Measurements from ENCODE around the gene ULBP1. TPM values are rescaled to one million over a fixed set of nuclear protein-coding genes. Genes with fewer than 3 reads are reported as not detected.
"Not testable (repeated sequence)": the region's sequence is repeated elsewhere in the genome, so short reads cannot be mapped to it uniquely, and the experiment has no call there.

ULBP1 gene
- total RNA-seq, 2 experiments from 2014 or later, result 0.08 to 0.14 TPM

GRCh38 chr6:149925253-149925973 is 38.3 kb upstream of the ULBP1 start:
- DNase-seq (peak in 2 of 14 experiments; percentile 7 to 25), ATAC-seq (ENCODE audit: poor library complexity) (no peak)
- H3K36me3 Mint-ChIP-seq (ENCODE audit: low read depth), result no peaks in the 10 kb centered on the region
- peaks cover 93% of the 10 kb centered on the region for H3K27me3 Mint-ChIP-seq
- no peaks in the 10 kb centered on the region for H3K9me3 Mint-ChIP-seq
- ChIA-PET POLR2A (no interaction called here), CTCF (interaction anchor here (2.2 kb wide), 1 partner anchor 91 kb away, joined by 6 read pairs; no protein-coding TSS in a partner anchor)
- Histone ChIP-seq H3K4me1 (ENCODE audit: insufficient read depth, low read length) (peaks cover 31% of the 10 kb centered on the region), H3K27me3 (ENCODE audit: control insufficient read depth in 1 of 2, insufficient read depth in 2 of 2, low read length in 2 of 2) (peaks cover 61 to 80% of the 10 kb centered on the region in 2 experiments), H3K27ac (ENCODE audit: low read depth in 1 of 2, low read length in 2 of 2) (no peak overlapping the region), H3K36me3 (ENCODE audit: insufficient read depth, low read length) (no peaks in the 10 kb centered on the region), H3K4me3 (ENCODE audit: low read length) (peak overlapping the region; percentile 22), H3K9me3 (ENCODE audit: control insufficient read depth in 1 of 2, insufficient read depth in 1 of 2, low read length in 2 of 2) (peaks cover 0 to 20% of the 10 kb centered on the region in 2 experiments)
- intact Hi-C loops (cut with DNase I, micrococcal nuclease), result loop anchor here (5.0 to 10.0 kb wide), 2 partner anchors 201 to 358 kb away; partner anchors contain the start of gene GINM1 (in 1 of the 2)
- peak overlapping the region; percentile 64 for H3K4me3 Mint-ChIP-seq
- TF ChIP-seq CTCF (IDR thresholded peaks at IDR 0.05), result no peak
- H3K4me1 Mint-ChIP-seq (ENCODE audit: low read depth), result peaks cover 27% of the 10 kb centered on the region
- no peak overlapping the region for H3K27ac Mint-ChIP-seq

- peak; percentile 60 for TF ChIP-seq CTCF (IDR thresholded peaks at IDR 0.05)
- no peaks in the 10 kb centered on the region for H3K9me3 Mint-ChIP-seq
- peaks cover 31% of the 10 kb centered on the region for H3K4me1 ChIP-seq (ENCODE audit: insufficient read depth, low read length)
- H3K27me3 Mint-ChIP-seq, result peaks cover 93% of the 10 kb centered on the region
- H3K27ac ChIP-seq (ENCODE audit: low read depth in 1 of 2, low read length in 2 of 2), result no peak overlapping the region
- POLR2A ChIA-PET, result no interaction called here
- H3K27me3 ChIP-seq (ENCODE audit: control insufficient read depth in 1 of 2, insufficient read depth in 2 of 2, low read length in 2 of 2), result peaks cover 61 to 83% of the 10 kb centered on the region in 2 experiments
- DNase-seq, result peak; percentile 48 to 81 (median 64)
- intact Hi-C loops (cut with DNase I, micrococcal nuclease), result loop anchor here (1.0 to 10.0 kb wide), 3 partner anchors 92 to 359 kb away; partner anchors contain the start of gene GINM1 (in 1 of the 2)
- H3K36me3 Mint-ChIP-seq (ENCODE audit: low read depth), result no peaks in the 10 kb centered on the region
- H3K36me3 ChIP-seq (ENCODE audit: insufficient read depth, low read length), result no peaks in the 10 kb centered on the region
- no peak overlapping the region for H3K4me3 Mint-ChIP-seq
- H3K27ac Mint-ChIP-seq, result no peak overlapping the region
- ATAC-seq (ENCODE audit: poor library complexity), result peak; percentile 66
- H3K4me3 ChIP-seq (ENCODE audit: low read length), result peak overlapping the region; percentile 22
- CTCF ChIA-PET, result interaction anchor here (2.2 kb wide), 1 partner anchor 91 kb away, joined by 6 read pairs; no protein-coding TSS in a partner anchor
- peaks cover 0 to 20% of the 10 kb centered on the region in 2 experiments for H3K9me3 ChIP-seq (ENCODE audit: control insufficient read depth in 1 of 2, insufficient read depth in 1 of 2, low read length in 2 of 2)
- H3K4me1 Mint-ChIP-seq (ENCODE audit: low read depth), result peaks cover 27% of the 10 kb centered on the region
Measured at GRCh38 chr6:149925974-149926777, 37.6 kb upstream of the ULBP1 start.

- POLR2A ChIA-PET; H3K36me3 Mint-ChIP-seq (ENCODE audit: low read depth); DNase-seq; ATAC-seq (ENCODE audit: poor library complexity); H3K4me3 ChIP-seq (ENCODE audit: low read length); H3K27ac Mint-ChIP-seq; H3K36me3 ChIP-seq (ENCODE audit: insufficient read depth, low read length); H3K27ac ChIP-seq (ENCODE audit: low read depth in 1 of 2, low read length in 2 of 2); CTCF ChIA-PET; H3K9me3 Mint-ChIP-seq; H3K4me3 Mint-ChIP-seq: not testable (repeated sequence)
- Mint-ChIP-seq H3K4me1 (ENCODE audit: low read depth) (peaks cover 23% of the 10 kb centered on the region), H3K27me3 (peaks cover 93% of the 10 kb centered on the region)
- Histone ChIP-seq H3K9me3 (ENCODE audit: control insufficient read depth in 1 of 2, insufficient read depth in 1 of 2, low read length in 2 of 2) (peaks cover 0 to 20% of the 10 kb centered on the region in 2 experiments), H3K27me3 (ENCODE audit: control insufficient read depth in 1 of 2, insufficient read depth in 2 of 2, low read length in 2 of 2) (peaks cover 54 to 79% of the 10 kb centered on the region in 2 experiments), H3K4me1 (ENCODE audit: insufficient read depth, low read length) (peaks cover 31% of the 10 kb centered on the region)
- intact Hi-C loops (cut with DNase I, micrococcal nuclease), result loop anchor here (5.0 to 10.0 kb wide), 2 partner anchors 202 to 360 kb away; partner anchors contain the start of gene GINM1 (in 1 of the 2)
Measured at GRCh38 chr6:149927025-149927424, 36.7 kb upstream of the ULBP1 start.
